ENCODE measurements around the gene TCF25. TPM values are rescaled to one million over a fixed set of nuclear protein-coding genes. Genes with fewer than 3 reads are reported as not detected.
"Not testable (repeated sequence)": the region's sequence is repeated elsewhere in the genome, so short reads cannot be mapped to it uniquely, and the experiment has no call there.

TCF25 gene
- total and polyA plus RNA-seq, 2 donors, result 104 to 200 TPM

DNA sequence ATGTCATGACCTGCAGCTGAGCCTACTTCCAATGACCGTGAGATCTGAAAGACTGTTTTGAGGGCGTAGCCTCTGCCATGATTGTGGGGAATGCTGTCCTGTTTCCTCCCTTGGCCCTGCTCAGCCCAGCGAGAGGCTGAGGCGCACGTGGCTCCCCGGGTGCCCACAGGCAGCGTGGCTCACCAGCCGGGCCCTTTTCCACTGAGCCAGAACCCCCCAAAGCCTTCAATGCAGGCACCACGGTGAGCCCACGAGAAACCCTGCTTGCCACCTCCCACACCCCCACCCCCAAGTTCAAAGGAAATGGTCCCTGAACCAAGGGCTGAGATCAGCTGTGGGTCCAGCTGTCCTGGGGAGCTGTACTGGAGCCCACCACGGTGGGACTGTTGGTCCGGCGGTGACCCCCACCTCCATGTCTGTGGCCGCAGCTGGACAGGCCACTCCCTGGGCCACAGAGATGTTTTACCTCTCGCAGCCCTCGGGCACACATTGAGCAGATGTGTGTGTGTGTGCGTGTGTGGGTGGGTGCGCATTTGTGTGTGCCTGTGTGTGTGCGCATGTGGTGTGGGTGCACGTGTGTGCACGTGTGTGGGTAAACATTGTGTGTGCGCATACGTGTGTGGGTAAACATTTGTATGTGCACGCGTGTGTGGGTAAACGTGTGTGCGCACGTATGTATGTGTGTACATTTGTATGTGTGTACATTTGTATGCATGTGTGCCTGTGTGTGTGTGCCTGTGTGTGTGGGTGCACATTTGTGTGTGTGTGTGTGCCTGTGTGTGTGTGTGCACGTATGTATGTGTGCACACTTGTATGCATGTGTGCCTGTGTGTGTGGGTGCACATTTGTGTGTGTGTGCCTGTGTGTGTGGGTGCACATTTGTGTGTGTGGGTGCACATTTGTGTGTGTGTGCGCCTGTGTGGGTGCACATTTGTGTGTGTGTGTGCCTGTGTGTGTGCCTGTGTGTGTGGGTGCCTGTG, 40.3 kb downstream of the TCF25 start:
- peaks cover 15 to 18% of the 10 kb centered on the region in 2 donors for H3K4me1 ChIP-seq (ENCODE audit: control insufficient read depth in 2 of 2, insufficient read depth in 2 of 2, low read length in 2 of 2)
- H3K36me3 ChIP-seq (ENCODE audit: control insufficient read depth in 2 of 2, insufficient read depth in 2 of 2, low read length in 1 of 2), result peaks cover 17 to 29% of the 10 kb centered on the region in 2 donors
- H3K27me3 ChIP-seq (ENCODE audit: control insufficient read depth in 2 of 2, insufficient read depth in 1 of 2, low read length in 1 of 2), result peaks cover 4 to 12% of the 10 kb centered on the region in 2 donors
- peaks cover 0 to under 1% of the 10 kb centered on the region in 2 donors for H3K9me3 ChIP-seq (ENCODE audit: control insufficient read depth in 2 of 2, insufficient read depth in 1 of 2, low read length in 1 of 2)
- no peak overlapping the region for H3K27ac ChIP-seq (ENCODE audit: low read depth in 1 of 2, low read length in 1 of 2)
- no peak overlapping the region for H3K4me3 ChIP-seq (ENCODE audit: low read length in 2 of 2)
- DNase-seq (ENCODE audit: low read depth in 6 of 9, low spot score in 9 of 9), result no peak
- WGBS, result 94% methylated on average over 30 of the region's 30 CpGs

DNA sequence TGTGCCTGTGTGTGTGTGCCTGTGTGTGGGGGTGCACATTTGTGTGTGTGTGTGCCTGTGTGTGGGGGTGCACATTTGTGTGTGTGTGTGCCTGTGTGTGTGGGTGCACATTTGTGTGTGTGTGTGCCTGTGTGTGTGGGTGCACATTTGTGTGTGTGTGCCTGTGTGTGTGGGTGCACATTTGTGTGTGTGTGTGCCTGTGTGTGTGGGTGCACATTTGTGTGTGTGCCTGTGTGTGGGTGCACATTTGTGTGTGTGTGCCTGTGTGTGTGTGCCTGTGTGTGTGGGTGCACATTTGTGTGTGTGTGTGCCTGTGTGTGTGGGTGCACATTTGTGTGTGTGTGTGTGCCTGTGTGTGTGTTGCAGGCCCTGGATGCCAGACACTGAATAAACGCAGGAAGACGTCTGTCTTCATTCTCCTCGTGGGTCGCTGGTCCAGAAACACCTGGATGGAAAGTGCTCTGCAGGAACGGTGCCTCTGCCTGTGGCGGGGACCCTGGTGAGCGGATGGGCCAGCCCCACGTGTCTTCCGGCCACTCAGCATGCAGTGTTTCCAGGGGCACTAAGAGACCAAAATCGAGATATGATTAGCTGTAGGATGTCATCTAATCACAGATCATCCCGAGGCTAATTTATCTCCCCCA, 41.4 kb downstream of the TCF25 start:
- 86% methylated on average over 11 of the region's 11 CpGs for WGBS
- H3K4me3 ChIP-seq (ENCODE audit: low read length in 2 of 2); DNase-seq (ENCODE audit: low read depth in 6 of 9, low spot score in 9 of 9); H3K9me3 ChIP-seq (ENCODE audit: control insufficient read depth in 2 of 2, insufficient read depth in 1 of 2, low read length in 1 of 2); H3K27ac ChIP-seq (ENCODE audit: low read depth in 1 of 2, low read length in 1 of 2): not testable (repeated sequence)
- Histone ChIP-seq H3K36me3 (ENCODE audit: control insufficient read depth in 2 of 2, insufficient read depth in 2 of 2, low read length in 1 of 2) (peaks cover 16 to 22% of the 10 kb centered on the region in 2 donors), H3K4me1 (ENCODE audit: control insufficient read depth in 2 of 2, insufficient read depth in 2 of 2, low read length in 2 of 2) (peaks cover 15 to 22% of the 10 kb centered on the region in 2 donors), H3K27me3 (ENCODE audit: control insufficient read depth in 2 of 2, insufficient read depth in 1 of 2, low read length in 1 of 2) (peaks cover 14 to 23% of the 10 kb centered on the region in 2 donors)

DNA sequence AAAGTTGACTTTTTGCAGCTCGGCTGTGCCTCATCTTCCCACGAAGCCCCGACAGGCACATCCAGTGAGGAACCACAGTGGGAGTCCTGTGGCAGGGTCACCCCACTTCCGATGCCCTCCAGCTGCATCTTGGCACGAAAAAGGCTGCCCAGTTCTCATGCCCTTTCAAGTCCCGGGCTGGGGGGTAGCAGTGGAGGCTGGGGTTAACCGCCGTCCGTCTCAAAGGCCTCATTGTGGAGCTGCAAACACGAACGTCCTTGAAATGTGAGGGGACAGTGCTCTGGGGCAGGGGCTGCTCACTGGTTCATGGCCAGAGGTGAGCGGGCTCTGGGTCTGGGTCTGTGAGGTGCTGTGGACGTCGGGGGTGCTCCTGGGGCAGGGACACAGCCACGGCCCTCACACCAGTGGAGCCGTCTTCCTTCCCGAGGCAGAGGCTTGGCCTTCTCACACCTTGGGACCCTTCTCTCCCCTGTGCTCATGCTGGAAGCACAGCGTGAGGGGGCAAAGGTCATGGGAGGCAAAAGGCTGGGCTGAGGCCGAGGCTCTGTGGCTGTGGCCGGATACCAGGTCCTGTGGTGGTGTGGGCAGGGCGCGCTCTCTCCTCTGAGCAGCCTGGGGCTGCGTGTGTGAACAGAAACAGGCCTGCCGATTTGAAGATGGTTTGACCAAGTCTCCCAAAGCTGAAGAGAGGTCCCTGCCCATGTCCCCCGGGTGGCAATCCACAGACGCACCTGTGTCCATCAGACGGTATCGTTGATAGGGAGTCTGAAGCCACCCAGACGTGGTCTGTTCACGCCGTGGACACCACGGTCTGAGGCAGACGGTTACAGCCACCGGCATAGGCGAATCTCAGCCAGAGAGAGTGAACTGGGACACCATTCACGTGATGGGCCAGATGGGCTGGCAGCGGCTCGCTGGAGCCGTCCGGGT, 42.2 kb downstream of the TCF25 start:
- H3K4me1 ChIP-seq (ENCODE audit: control insufficient read depth in 2 of 2, insufficient read depth in 2 of 2, low read length in 2 of 2), result peaks cover 16 to 24% of the 10 kb centered on the region in 2 donors
- no peak overlapping the region for H3K4me3 ChIP-seq (ENCODE audit: low read length in 2 of 2)
- 94% methylated on average over 40 of the region's 40 CpGs for WGBS
- no peak for DNase-seq (ENCODE audit: low read depth in 6 of 9, low spot score in 9 of 9)
- H3K27ac ChIP-seq (ENCODE audit: low read depth in 1 of 2, low read length in 1 of 2), result no peak overlapping the region
- H3K9me3 ChIP-seq (ENCODE audit: control insufficient read depth in 2 of 2, insufficient read depth in 1 of 2, low read length in 1 of 2), result no peaks in the 10 kb centered on the region
- H3K27me3 ChIP-seq (ENCODE audit: control insufficient read depth in 2 of 2, insufficient read depth in 1 of 2, low read length in 1 of 2), result peaks cover 22 to 31% of the 10 kb centered on the region in 2 donors
- peaks cover 14 to 19% of the 10 kb centered on the region in 2 donors for H3K36me3 ChIP-seq (ENCODE audit: control insufficient read depth in 2 of 2, insufficient read depth in 2 of 2, low read length in 1 of 2)

DNA sequence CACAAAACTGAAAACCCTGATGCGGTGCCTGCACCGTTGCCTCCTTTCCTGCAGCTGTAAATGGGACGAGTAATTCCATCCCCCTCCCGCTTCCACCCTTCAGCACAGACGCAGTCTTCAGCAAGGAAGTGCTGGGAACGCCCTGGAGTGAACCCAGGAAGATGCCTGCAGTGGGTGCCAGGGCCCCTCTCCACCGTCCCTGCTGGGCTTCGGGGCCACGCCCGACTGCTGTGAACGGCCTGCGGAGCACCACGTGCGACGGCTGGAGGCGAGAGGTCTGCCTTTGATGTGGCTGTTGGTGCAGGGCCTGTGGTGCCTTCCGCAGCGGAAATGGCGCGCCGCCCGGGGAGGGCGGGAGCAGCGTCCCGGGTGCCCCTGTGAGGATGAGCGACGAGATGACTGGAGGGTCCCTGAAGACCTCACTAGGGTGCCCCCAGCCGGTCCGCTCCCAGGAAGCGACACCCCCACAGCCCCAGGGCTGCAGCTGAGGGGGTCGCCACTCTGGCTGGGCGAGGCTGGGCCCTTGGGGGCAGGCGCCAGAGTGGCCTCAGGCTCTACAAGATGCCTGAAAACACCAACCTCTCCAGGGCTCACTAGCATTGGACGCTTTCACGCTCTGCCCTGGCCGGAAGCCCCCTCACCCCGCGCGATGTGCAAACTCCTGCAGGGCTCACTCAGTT, 44.5 kb downstream of the TCF25 start:
- peak overlapping the region; percentile 36 to 78 for H3K27ac ChIP-seq (ENCODE audit: low read depth in 1 of 2, low read length in 1 of 2)
- under 1% methylated on average over 39 of the region's 39 CpGs for WGBS
- H3K4me1 ChIP-seq (ENCODE audit: control insufficient read depth in 2 of 2, insufficient read depth in 2 of 2, low read length in 2 of 2), result peaks cover 27 to 46% of the 10 kb centered on the region in 2 donors
- peak overlapping the region; percentile 28 to 37 for H3K4me3 ChIP-seq (ENCODE audit: low read length in 2 of 2)
- H3K9me3 ChIP-seq (ENCODE audit: control insufficient read depth in 2 of 2, insufficient read depth in 1 of 2, low read length in 1 of 2), result no peaks in the 10 kb centered on the region
- H3K36me3 ChIP-seq (ENCODE audit: control insufficient read depth in 2 of 2, insufficient read depth in 2 of 2, low read length in 1 of 2), result peaks cover 0 to 3% of the 10 kb centered on the region in 2 donors
- DNase-seq (ENCODE audit: low read depth in 6 of 9, low spot score in 9 of 9), result peak in 7 of 9 donors; percentile 57 to 84 (median 68)
- H3K27me3 ChIP-seq (ENCODE audit: control insufficient read depth in 2 of 2, insufficient read depth in 1 of 2, low read length in 1 of 2), result peaks cover 42 to 54% of the 10 kb centered on the region in 2 donors

DNA sequence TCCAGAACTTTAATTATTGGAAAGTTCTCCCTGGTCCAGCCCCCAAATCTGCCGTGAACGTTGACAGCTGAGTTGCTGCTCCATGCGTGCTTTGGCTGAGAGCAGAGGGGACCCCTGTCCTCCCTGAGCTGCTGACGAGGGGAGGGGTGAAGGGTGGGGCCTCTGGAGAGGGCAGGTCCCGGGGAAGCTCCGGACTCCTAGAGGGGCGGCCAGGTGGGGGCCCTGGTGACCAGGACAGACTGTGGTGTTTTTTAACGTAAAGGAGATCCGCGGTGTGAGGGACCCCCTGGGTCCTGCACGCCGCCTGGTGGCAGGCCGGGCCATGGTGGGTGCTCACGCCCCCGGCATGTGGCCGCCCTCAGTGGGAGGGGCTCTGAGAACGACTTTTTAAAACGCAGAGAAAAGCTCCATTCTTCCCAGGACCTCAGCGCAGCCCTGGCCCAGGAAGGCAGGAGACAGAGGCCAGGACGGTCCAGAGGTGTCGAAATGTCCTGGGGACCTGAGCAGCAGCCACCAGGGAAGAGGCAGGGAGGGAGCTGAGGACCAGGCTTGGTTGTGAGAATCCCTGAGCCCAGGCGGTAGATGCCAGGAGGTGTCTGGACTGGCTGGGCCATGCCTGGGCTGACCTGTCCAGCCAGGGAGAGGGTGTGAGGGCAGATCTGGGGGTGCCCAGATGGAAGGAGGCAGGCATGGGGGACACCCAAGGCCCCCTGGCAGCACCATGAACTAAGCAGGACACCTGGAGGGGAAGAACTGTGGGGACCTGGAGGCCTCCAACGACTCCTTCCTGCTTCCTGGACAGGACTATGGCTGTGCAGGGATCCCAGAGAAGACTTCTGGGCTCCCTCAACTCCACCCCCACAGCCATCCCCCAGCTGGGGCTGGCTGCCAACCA, 45.3 kb downstream of the TCF25 start, which contains the start of gene MC1R:
Gene MC1R (plus strand): TSS at position 410 of the 895 bp plus-strand sequence. CDS start 397 bp downstream, at position 807.
- H3K4me1 ChIP-seq (ENCODE audit: control insufficient read depth in 2 of 2, insufficient read depth in 2 of 2, low read length in 2 of 2), result peaks cover 32 to 49% of the 10 kb centered on the region in 2 donors
- H3K36me3 ChIP-seq (ENCODE audit: control insufficient read depth in 2 of 2, insufficient read depth in 2 of 2, low read length in 1 of 2), result no peaks in the 10 kb centered on the region
- peaks cover 0 to under 1% of the 10 kb centered on the region in 2 donors for H3K9me3 ChIP-seq (ENCODE audit: control insufficient read depth in 2 of 2, insufficient read depth in 1 of 2, low read length in 1 of 2)
- peak in 2 of 9 donors; percentile 48 to 55 for DNase-seq (ENCODE audit: low read depth in 6 of 9, low spot score in 9 of 9)
- WGBS, result 6% methylated on average over 23 of the region's 23 CpGs
- peak within 1 kb of the TSS; percentile 28 to 37 for H3K4me3 ChIP-seq (ENCODE audit: low read length in 2 of 2)
- peaks cover 49 to 62% of the 10 kb centered on the region in 2 donors for H3K27me3 ChIP-seq (ENCODE audit: control insufficient read depth in 2 of 2, insufficient read depth in 1 of 2, low read length in 1 of 2)
- peak within 1 kb of the TSS; percentile 36 to 78 for H3K27ac ChIP-seq (ENCODE audit: low read depth in 1 of 2, low read length in 1 of 2)

DNA sequence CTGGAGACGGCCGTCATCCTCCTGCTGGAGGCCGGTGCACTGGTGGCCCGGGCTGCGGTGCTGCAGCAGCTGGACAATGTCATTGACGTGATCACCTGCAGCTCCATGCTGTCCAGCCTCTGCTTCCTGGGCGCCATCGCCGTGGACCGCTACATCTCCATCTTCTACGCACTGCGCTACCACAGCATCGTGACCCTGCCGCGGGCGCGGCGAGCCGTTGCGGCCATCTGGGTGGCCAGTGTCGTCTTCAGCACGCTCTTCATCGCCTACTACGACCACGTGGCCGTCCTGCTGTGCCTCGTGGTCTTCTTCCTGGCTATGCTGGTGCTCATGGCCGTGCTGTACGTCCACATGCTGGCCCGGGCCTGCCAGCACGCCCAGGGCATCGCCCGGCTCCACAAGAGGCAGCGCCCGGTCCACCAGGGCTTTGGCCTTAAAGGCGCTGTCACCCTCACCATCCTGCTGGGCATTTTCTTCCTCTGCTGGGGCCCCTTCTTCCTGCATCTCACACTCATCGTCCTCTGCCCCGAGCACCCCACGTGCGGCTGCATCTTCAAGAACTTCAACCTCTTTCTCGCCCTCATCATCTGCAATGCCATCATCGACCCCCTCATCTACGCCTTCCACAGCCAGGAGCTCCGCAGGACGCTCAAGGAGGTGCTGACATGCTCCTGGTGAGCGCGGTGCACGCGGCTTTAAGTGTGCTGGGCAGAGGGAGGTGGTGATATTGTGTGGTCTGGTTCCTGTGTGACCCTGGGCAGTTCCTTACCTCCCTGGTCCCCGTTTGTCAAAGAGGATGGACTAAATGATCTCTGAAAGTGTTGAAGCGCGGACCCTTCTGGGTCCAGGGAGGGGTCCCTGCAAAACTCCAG, 46.4 kb downstream of the TCF25 start:
- 93% methylated on average over 52 of the region's 52 CpGs for WGBS
- Histone ChIP-seq H3K4me3 (ENCODE audit: low read length in 2 of 2) (no peak overlapping the region), H3K27ac (ENCODE audit: low read depth in 1 of 2, low read length in 1 of 2) (no peak overlapping the region), H3K9me3 (ENCODE audit: control insufficient read depth in 2 of 2, insufficient read depth in 1 of 2, low read length in 1 of 2) (peaks cover 0 to 4% of the 10 kb centered on the region in 2 donors), H3K36me3 (ENCODE audit: control insufficient read depth in 2 of 2, insufficient read depth in 2 of 2, low read length in 1 of 2) (no peaks in the 10 kb centered on the region), H3K27me3 (ENCODE audit: control insufficient read depth in 2 of 2, insufficient read depth in 1 of 2, low read length in 1 of 2) (peaks cover 59 to 72% of the 10 kb centered on the region in 2 donors), H3K4me1 (ENCODE audit: control insufficient read depth in 2 of 2, insufficient read depth in 2 of 2, low read length in 2 of 2) (peaks cover 32 to 59% of the 10 kb centered on the region in 2 donors)
- no peak for DNase-seq (ENCODE audit: low read depth in 6 of 9, low spot score in 9 of 9)

DNA sequence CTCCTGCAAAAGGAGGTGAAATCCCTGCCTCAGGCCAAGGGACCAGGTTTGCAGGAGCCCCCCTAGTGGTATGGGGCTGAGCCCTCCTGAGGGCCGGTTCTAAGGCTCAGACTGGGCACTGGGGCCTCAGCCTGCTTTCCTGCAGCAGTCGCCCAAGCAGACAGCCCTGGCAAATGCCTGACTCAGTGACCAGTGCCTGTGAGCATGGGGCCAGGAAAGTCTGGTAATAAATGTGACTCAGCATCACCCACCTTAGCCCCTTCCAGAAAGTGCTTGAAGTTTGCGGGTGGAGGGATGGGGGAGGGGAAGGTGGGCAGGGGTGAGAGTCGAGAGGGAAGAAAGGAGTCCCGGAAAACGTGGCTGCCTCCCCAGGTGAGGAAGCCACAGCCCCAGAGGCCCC, 47.3 kb downstream of the TCF25 start:
- H3K4me3 ChIP-seq (ENCODE audit: low read length in 2 of 2), result no peak overlapping the region
- DNase-seq (ENCODE audit: low read depth in 6 of 9, low spot score in 9 of 9), result no peak
- peaks cover 35 to 65% of the 10 kb centered on the region in 2 donors for H3K4me1 ChIP-seq (ENCODE audit: control insufficient read depth in 2 of 2, insufficient read depth in 2 of 2, low read length in 2 of 2)
- no peaks in the 10 kb centered on the region for H3K36me3 ChIP-seq (ENCODE audit: control insufficient read depth in 2 of 2, insufficient read depth in 2 of 2, low read length in 1 of 2)
- peaks cover 0 to 4% of the 10 kb centered on the region in 2 donors for H3K9me3 ChIP-seq (ENCODE audit: control insufficient read depth in 2 of 2, insufficient read depth in 1 of 2, low read length in 1 of 2)
- H3K27me3 ChIP-seq (ENCODE audit: control insufficient read depth in 2 of 2, insufficient read depth in 1 of 2, low read length in 1 of 2), result peaks cover 69 to 82% of the 10 kb centered on the region in 2 donors
- H3K27ac ChIP-seq (ENCODE audit: low read depth in 1 of 2, low read length in 1 of 2), result no peak overlapping the region
- 22% methylated on average over 6 of the region's 6 CpGs for WGBS

Data from thymus (tissue), 11 donors.